HCT116 (cell line): ENCODE data around the gene IL17RB. TPM values are rescaled to one million over a fixed set of nuclear protein-coding genes. Genes with fewer than 3 reads are reported as not detected.

Source experiments
- ATAC-seq: fragments of 200-7000 bp; cut with Tn5 transposase; 2 replicates; pipeline ENCODE4 v1.9.1; 2020; ENCODE audit warnings: mild to moderate bottlenecking, moderate library complexity
- BruUV-seq: library from RNA; stranded (reverse); fragments of 400-500 nt; replicated peaks from 2 replicates; lab custom pipeline; 2021; lab: Mats Ljungman, UMichigan
- CTCF ChIA-PET: fragments of 300-600 bp; sonication (Branson Sonifier 250); formaldehyde crosslinking; loops from one replicate; lab custom pipeline; 2021; ENCODE audit warnings: antibody characterized with exemption; lab: Charles Lee
- POLR2A ChIA-PET: fragments of 300-600, 350-600 bp; sonication (Branson Sonifier 250); formaldehyde crosslinking; loops from one replicate; lab custom pipeline; 2021; ENCODE audit warnings: antibody characterized with exemption; lab: Charles Lee
- RAD21 ChIA-PET, 2 experiments: fragments of 300-600 bp; sonication (Branson Sonifier 250); formaldehyde crosslinking; loops; one replicate each; lab custom pipeline; 2023; ENCODE audit warnings: low total read pairs in 2 of 2; ENCODE audit not compliant: uncharacterized antibody in 2 of 2, unreplicated experiment in 2 of 2, low non-redundant PET in 1 of 2; lab: Charles Lee
- DNase-seq: peaks from one replicate; pipeline ENCODE4 v3.0.0-alpha.2; 2010; ENCODE audit warnings: low read depth, low spot score
- H2AFZ ChIP-seq: fragments of 200-600 bp; shearing (Covaris generic), sonication (generic); 2 replicates; pipeline ENCODE4 v1.6.1; 2017; ENCODE audit warnings: low read depth, mixed run types, mixed read lengths, antibody characterized with exemption, low read length; ENCODE audit not compliant: poor library complexity, severe bottlenecking
- H3K27ac ChIP-seq: 2 replicates; pipeline ENCODE4 v1.5.1; 2012; ENCODE audit warnings: low read depth, low read length
- H3K27me3 ChIP-seq: fragments of 200-600 bp; sonication (generic); 2 replicates; pipeline ENCODE4 v1.6.1; 2016; ENCODE audit warnings: mixed run types, low read length, mixed read lengths; ENCODE audit not compliant: insufficient read depth
- H3K36me3 ChIP-seq, 2 experiments: fragments of 200-500 bp in 1 of 2; fragments of 200-600 bp in 1 of 2; sonication (Bioruptor generic) in 1 of 2; sonication (generic) in 1 of 2; 2 replicates each; pipeline versions ENCODE4 v1.5.1 to v1.6.1; 2014 to 2016; ENCODE audit warnings: low read length in 2 of 2, inconsistent platforms in 1 of 2, mixed read lengths in 1 of 2, mixed run types in 1 of 2; ENCODE audit not compliant: insufficient read depth in 2 of 2, control insufficient read depth in 1 of 2
- H3K4me1 ChIP-seq, 2 experiments: fragments of 200-600 bp in 1 of 2; sonication (generic) in 1 of 2; 2 replicates each; pipeline versions ENCODE4 v1.5.1 to v1.6.1; 2012 to 2017; ENCODE audit warnings: low read length in 2 of 2, inconsistent platforms in 1 of 2, mild to moderate bottlenecking in 1 of 2, mixed read lengths in 1 of 2, mixed run types in 1 of 2, moderate library complexity in 1 of 2; ENCODE audit not compliant: insufficient read depth in 2 of 2, control insufficient read depth in 1 of 2
- H3K4me2 ChIP-seq: fragments of 200-600 bp; sonication (generic); 2 replicates; pipeline ENCODE4 v1.6.1; 2017; ENCODE audit warnings: mixed run types, low read length, mixed read lengths
- H3K4me3 ChIP-seq, 2 experiments: fragments of 200-600 bp in 1 of 2; sonication (generic) in 1 of 2; replicated peaks in 1 of 2; 2 replicates each; pipeline ENCODE4 v1.5.1; 2011 to 2016; ENCODE audit warnings: low read length in 2 of 2, control low read depth in 1 of 2, low read depth in 1 of 2, mild to moderate bottlenecking in 1 of 2, mixed read lengths in 1 of 2, mixed run types in 1 of 2
- H3K79me2 ChIP-seq: fragments of 200-600 bp; sonication (generic); 2 replicates; pipeline ENCODE4 v1.6.1; 2017; ENCODE audit warnings: mild to moderate bottlenecking, mixed run types, low read length, moderate library complexity, mixed read lengths; ENCODE audit not compliant: insufficient read depth
- H3K9ac ChIP-seq: fragments of 200-600 bp; sonication (generic); 2 replicates; pipeline ENCODE4 v1.6.1; 2016; ENCODE audit warnings: low read length, mixed read lengths
- H3K9me2 ChIP-seq: fragments of 200-600 bp; sonication (generic), shearing (Covaris generic); 2 replicates; pipeline ENCODE4 v1.6.1; 2017; ENCODE audit warnings: mixed run types, mild to moderate bottlenecking, moderate library complexity; ENCODE audit not compliant: insufficient read depth
- H3K9me3 ChIP-seq, 2 experiments: fragments of 200-500 bp in 1 of 2; fragments of 200-600 bp in 1 of 2; sonication (Bioruptor generic) in 1 of 2; sonication (generic) in 1 of 2; 2 replicates each; pipeline ENCODE4 v1.6.1; 2014 to 2017; ENCODE audit warnings: low read length in 2 of 2, mixed read lengths in 2 of 2, inconsistent platforms in 1 of 2, low read depth in 1 of 2, mild to moderate bottlenecking in 1 of 2, mixed run types in 1 of 2, moderate library complexity in 1 of 2; ENCODE audit not compliant: control insufficient read depth in 1 of 2, insufficient read depth in 1 of 2
- H4K20me1 ChIP-seq: fragments of 200-600 bp; sonication (generic), shearing (Covaris generic); 2 replicates; pipeline ENCODE4 v1.6.1; 2017; ENCODE audit warnings: mixed run types, mild to moderate bottlenecking, moderate library complexity; ENCODE audit not compliant: insufficient read depth
- CEBPB ChIP-seq: IDR thresholded peaks from 2 replicates; pipeline ENCODE4 v1.6.1; 2012; ENCODE audit warnings: low read depth
- EGR1 ChIP-seq: IDR thresholded peaks from 2 replicates; pipeline ENCODE4 v1.6.1; 2012; ENCODE audit warnings: low read depth
- EZH2 ChIP-seq: fragments of 200-600 bp; sonication (generic); IDR thresholded peaks from 2 replicates; pipeline ENCODE4 v1.6.1; 2017; ENCODE audit warnings: antibody characterized with exemption, mixed run types
- EZH2phosphoT487 ChIP-seq: fragments of 200-600 bp; IDR thresholded peaks from 2 replicates; pipeline ENCODE4 v1.6.1; 2018; ENCODE audit warnings: antibody characterized with exemption, borderline replicate concordance
- RAD21 ChIP-seq: IDR thresholded peaks from 2 replicates; pipeline ENCODE4 v1.6.1; 2012; ENCODE audit warnings: low read depth, mild to moderate bottlenecking
- SIN3A ChIP-seq: IDR thresholded peaks from 2 replicates; pipeline ENCODE4 v1.6.1; 2012; ENCODE audit warnings: low read depth
- ZFX ChIP-seq: fragments of 450-650 bp; IDR thresholded peaks from 2 replicates; pipeline ENCODE4 v1.6.1; 2017
- ZNF274 ChIP-seq: fragments of 200-500 bp; sonication (Bioruptor generic); IDR thresholded peaks from 2 replicates; pipeline ENCODE4 v1.6.1; 2014; ENCODE audit warnings: mild to moderate bottlenecking, low read depth, low read length, inconsistent platforms
- intact Hi-C: fragments of 100-400 bp; cut with micrococcal nuclease; formaldehyde crosslinking; loops from 2 replicates; pipeline ENCODE4 v1.10.0; 2022
- total RNA-seq: library from RNA; stranded (reverse); gene quantifications from one replicate; pipeline ENCODE4 v1.2.1, GENCODE V29; 2021; ENCODE audit not compliant: unreplicated experiment
- TF ChIP-seq, protein P1 (sequence below): IDR thresholded peaks from 2 replicates; pipeline ENCODE4 v1.6.1; 2012

IL17RB gene
- total RNA-seq, 1 experiment from 2014 or later: 8.3 TPM

DNA sequence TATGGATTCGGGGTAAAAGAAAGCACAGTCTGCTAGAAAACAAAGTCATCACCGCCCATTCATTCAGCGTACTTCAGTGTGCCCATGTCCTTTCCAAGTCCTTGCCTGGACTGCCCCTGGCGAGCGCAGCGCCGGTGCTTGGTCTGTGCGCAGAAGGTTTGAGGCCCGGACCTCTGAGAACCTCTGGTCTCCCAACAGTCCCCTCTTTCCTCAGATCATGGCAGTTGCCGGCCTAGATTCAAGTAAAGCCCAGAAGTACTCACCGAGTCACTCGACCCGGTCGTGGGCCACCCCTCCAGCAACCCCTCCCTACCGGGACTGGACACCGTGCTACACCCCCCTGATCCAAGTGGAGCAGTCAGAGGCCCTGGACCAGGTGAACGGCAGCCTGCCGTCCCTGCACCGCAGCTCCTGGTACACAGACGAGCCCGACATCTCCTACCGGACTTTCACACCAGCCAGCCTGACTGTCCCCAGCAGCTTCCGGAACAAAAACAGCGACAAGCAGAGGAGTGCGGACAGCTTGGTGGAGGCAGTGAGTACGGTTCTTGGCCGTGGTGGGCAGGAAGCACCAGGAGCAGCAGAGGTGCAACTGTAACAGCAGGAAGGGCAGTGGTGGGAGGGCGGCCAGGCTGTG is 36.5 kb upstream of the IL17RB start:
- H3K4me2 ChIP-seq: no peak overlapping the region
- ChIA-PET RAD21 (no interaction called here), POLR2A (no interaction called here)
- DNase-seq: no peak
- BruUV-seq: no TSS peak
- H3K9me3 ChIP-seq: no peaks in the 10 kb centered on the region
- no peak overlapping the region for H3K9ac ChIP-seq
- H3K36me3 ChIP-seq: no peaks in the 10 kb centered on the region
- TF ChIP-seq, protein P1, sequence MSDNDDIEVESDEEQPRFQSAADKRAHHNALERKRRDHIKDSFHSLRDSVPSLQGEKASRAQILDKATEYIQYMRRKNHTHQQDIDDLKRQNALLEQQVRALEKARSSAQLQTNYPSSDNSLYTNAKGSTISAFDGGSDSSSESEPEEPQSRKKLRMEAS: no peak
- no peak for TF ChIP-seq RAD21
- TF ChIP-seq, all 23 proteins: peak for 0
- Histone ChIP-seq H3K4me3 (no peak overlapping the region), H2AFZ (no peak overlapping the region), H3K4me1 (peaks cover 6 to 18% of the 10 kb centered on the region in 2 experiments), H3K9me2 (no peaks in the 10 kb centered on the region), H4K20me1 (no peaks in the 10 kb centered on the region), H3K79me2 (no peaks in the 10 kb centered on the region), H3K27ac (no peak overlapping the region), H3K27me3 (no peaks in the 10 kb centered on the region)
- CTCF ChIA-PET: no interaction called here
- intact Hi-C loops: no loop called here
- no peak for ATAC-seq

GRCh38 chr3:53811143-53811927 is 35.0 kb upstream of the IL17RB start:
- H3K27ac ChIP-seq: no peak overlapping the region
- H3K79me2 ChIP-seq: no peaks in the 10 kb centered on the region
- no peaks in the 10 kb centered on the region for H3K27me3 ChIP-seq
- intact Hi-C loops: no loop called here
- CTCF ChIA-PET: no interaction called here
- no peaks in the 10 kb centered on the region for H3K36me3 ChIP-seq
- TF ChIP-seq CEBPB: no peak
- no peak for TF ChIP-seq ZNF274
- TF ChIP-seq EZH2: no peak
- no peak for TF ChIP-seq EZH2phosphoT487
- TF ChIP-seq SIN3A: no peak
- TF ChIP-seq ZFX: no peak
- no peak for TF ChIP-seq EGR1
- no peaks in the 10 kb centered on the region for H3K9me2 ChIP-seq
- POLR2A ChIA-PET: no interaction called here
- H3K4me3 ChIP-seq: no peak overlapping the region
- no peak overlapping the region for H2AFZ ChIP-seq
- no peak for DNase-seq
- no peaks in the 10 kb centered on the region for H4K20me1 ChIP-seq
- no peak for ATAC-seq
- H3K9ac ChIP-seq: no peak overlapping the region
- RAD21 ChIA-PET: no interaction called here
- peaks cover 0 to 7% of the 10 kb centered on the region in 2 experiments; a peak in 2 of 4 replicates for H3K4me1 ChIP-seq
- no peaks in the 10 kb centered on the region for H3K9me3 ChIP-seq
- BruUV-seq: no TSS peak
- no peak overlapping the region for H3K4me2 ChIP-seq
